Measurements from ENCODE around the gene YTHDF1. TPM values are rescaled to one million over a fixed set of nuclear protein-coding genes. Genes with fewer than 3 reads are reported as not detected.

YTHDF1 gene
- total and polyA plus RNA-seq, 2 donors (not counting 1 experiment from before 2014, with no cell fraction given): 25.3 to 40.5 TPM

- no peak overlapping the region for H3K9ac ChIP-seq (ENCODE audit: low read length)
- H3K4me3 Mint-ChIP-seq: no peak overlapping the region
- no peaks in the 10 kb centered on the region for H3K9me3 Mint-ChIP-seq (ENCODE audit: insufficient read depth)
- no peak overlapping the region for H3K27ac ChIP-seq (ENCODE audit: low read length in 2 of 2)
- no peaks in the 10 kb centered on the region for H3K36me3 ChIP-seq (replicated peaks in 1 of 2; ENCODE audit: control extremely low read depth in 1 of 2, control insufficient read depth in 1 of 2, extremely low read depth in 1 of 2, insufficient read depth in 2 of 2, low read length in 1 of 2)
- no peaks in the 10 kb centered on the region for H3K79me2 ChIP-seq (ENCODE audit: control insufficient read depth, insufficient read depth, low read length)
- peaks cover 0 to 4% of the 10 kb centered on the region in 2 donors for H3K4me1 ChIP-seq (ENCODE audit: control insufficient read depth in 2 of 2, insufficient read depth in 2 of 2, low read length in 2 of 2)
- peaks cover 0 to 13% (median 0%) of the 10 kb centered on the region in 3 donors for H3K9me3 ChIP-seq (ENCODE audit: control extremely low read depth in 1 of 3, control insufficient read depth in 2 of 3, insufficient read depth in 1 of 3, low read length in 2 of 3)
- peak overlapping the region; percentile 10 for H3K27ac Mint-ChIP-seq
- ChIA-PET POLR2A (no interaction called here), CTCF (interaction anchor here (1.8 to 4.7 kb wide), 2 partner anchors 11 to 147 kb away, joined by 4 to 35 read pairs; no protein-coding TSS in a partner anchor)
- H3K27me3 Mint-ChIP-seq: peaks cover 30% of the 10 kb centered on the region
- ATAC-seq (ENCODE audit: low read depth) (peak; percentile 36), DNase-seq (no peak)
- peaks cover 0 to 39% (median 13%) of the 10 kb centered on the region in 4 experiments for H3K27me3 ChIP-seq (replicated peaks in 1 of 4; ENCODE audit: control extremely low read depth in 1 of 4, control insufficient read depth in 3 of 4, insufficient read depth in 4 of 4, low read length in 3 of 4)
- no peak overlapping the region for H3K4me3 ChIP-seq (ENCODE audit: control extremely low read depth in 1 of 5, extremely low read depth in 1 of 5, insufficient read depth in 1 of 5, low read depth in 2 of 5, low read length in 4 of 5)
- H4K20me1 ChIP-seq (ENCODE audit: control insufficient read depth, insufficient read depth, low read length, poor library complexity, severe bottlenecking): no peaks in the 10 kb centered on the region
- no peak overlapping the region for H2AFZ ChIP-seq (ENCODE audit: insufficient read depth, low read depth, low read length, poor library complexity, severe bottlenecking)
- peak; percentile 21 for TF ChIP-seq CTCF (IDR thresholded peaks at IDR 0.05)
- no peak for TF ChIP-seq EZH2 (IDR thresholded peaks at IDR 0.05; ENCODE audit: borderline replicate concordance, insufficient read depth, low read depth, low read length, poor library complexity, severe bottlenecking)
- peaks cover 3% of the 10 kb centered on the region for H3K4me1 Mint-ChIP-seq
- H3K4me2 ChIP-seq (replicated peaks; ENCODE audit: low read depth, low read length, poor library complexity, severe bottlenecking): no peak overlapping the region
- intact Hi-C loops (cut with micrococcal nuclease): no loop called here
- WGBS (ENCODE audit: insufficient coverage): 18% methylated on average over 14 of the region's 20 CpGs
These were observed 18.9 kb upstream of the YTHDF1 start for GRCh38 chr20:63234693-63235398.

GRCh38 chr20:63233924-63234323 lies 18.0 kb upstream of the YTHDF1 start:
- H3K27ac ChIP-seq (ENCODE audit: low read length in 2 of 2): no peak overlapping the region
- H3K4me3 Mint-ChIP-seq: no peak overlapping the region
- peaks cover 0 to 48% (median 13%) of the 10 kb centered on the region in 4 experiments for H3K27me3 ChIP-seq (replicated peaks in 1 of 4; ENCODE audit: control extremely low read depth in 1 of 4, control insufficient read depth in 3 of 4, insufficient read depth in 4 of 4, low read length in 3 of 4)
- H2AFZ ChIP-seq (ENCODE audit: insufficient read depth, low read depth, low read length, poor library complexity, severe bottlenecking): no peak overlapping the region
- H3K36me3 ChIP-seq (replicated peaks in 1 of 2; ENCODE audit: control extremely low read depth in 1 of 2, control insufficient read depth in 1 of 2, extremely low read depth in 1 of 2, insufficient read depth in 2 of 2, low read length in 1 of 2): no peaks in the 10 kb centered on the region
- 88% methylated on average over 14 of the region's 17 CpGs for WGBS (ENCODE audit: insufficient coverage)
- no peak for TF ChIP-seq CTCF (IDR thresholded peaks at IDR 0.05)
- no peak for TF ChIP-seq EZH2 (IDR thresholded peaks at IDR 0.05; ENCODE audit: borderline replicate concordance, insufficient read depth, low read depth, low read length, poor library complexity, severe bottlenecking)
- H3K27me3 Mint-ChIP-seq: peaks cover 39% of the 10 kb centered on the region
- H3K79me2 ChIP-seq (ENCODE audit: control insufficient read depth, insufficient read depth, low read length): no peaks in the 10 kb centered on the region
- no peak overlapping the region for H3K4me3 ChIP-seq (ENCODE audit: control extremely low read depth in 1 of 5, extremely low read depth in 1 of 5, insufficient read depth in 1 of 5, low read depth in 2 of 5, low read length in 4 of 5)
- no peaks in the 10 kb centered on the region for H3K9me3 Mint-ChIP-seq (ENCODE audit: insufficient read depth)
- peaks cover 0 to 4% of the 10 kb centered on the region in 2 donors for H3K4me1 ChIP-seq (ENCODE audit: control insufficient read depth in 2 of 2, insufficient read depth in 2 of 2, low read length in 2 of 2)
- no peak for DNase-seq
- H3K9ac ChIP-seq (ENCODE audit: low read length): no peak overlapping the region
- H3K4me2 ChIP-seq (replicated peaks; ENCODE audit: low read depth, low read length, poor library complexity, severe bottlenecking): no peak overlapping the region
- ATAC-seq (ENCODE audit: low read depth): no peak
- CTCF ChIA-PET: interaction anchor here (4.7 kb wide), 1 partner anchor 10 kb away, joined by 35 read pairs; no protein-coding TSS in a partner anchor
- H3K9me3 ChIP-seq (ENCODE audit: control extremely low read depth in 1 of 3, control insufficient read depth in 2 of 3, insufficient read depth in 1 of 3, low read length in 2 of 3): peaks cover 0 to 13% (median 0%) of the 10 kb centered on the region in 3 donors
- intact Hi-C loops (cut with micrococcal nuclease): no loop called here
- H3K27ac Mint-ChIP-seq: no peak overlapping the region
- H4K20me1 ChIP-seq (ENCODE audit: control insufficient read depth, insufficient read depth, low read length, poor library complexity, severe bottlenecking): no peaks in the 10 kb centered on the region
- POLR2A ChIA-PET: no interaction called here
- H3K4me1 Mint-ChIP-seq: peaks cover 3% of the 10 kb centered on the region
